Measurements from ENCODE around the gene PTPN23.

GRCh38 chr3:47374587-47374986 is 6.2 kb upstream of the PTPN23 start:
- TF ChIP-seq USF2 (CRISPR knock-in tag; IDR thresholded peaks at IDR 0.05) (no peak), HMGXB4 (CRISPR knock-in tag; IDR thresholded peaks at IDR 0.05) (no peak)

Measured in WTC11 (cell line).